GM18858 (cell line): ENCODE data around the gene HSPA6.
A peak's percentile ranks its signal among the peaks of the same experiment; 100 is the strongest.
"Not testable (repeated sequence)": the region's sequence is repeated elsewhere in the genome, so short reads cannot be mapped to it uniquely, and the experiment has no call there.

Experiments used
- ATAC-seq: cut with Tn5 transposase; IDR thresholded peaks from one replicate; pipeline ENCODE4 v1.9.1; 2021; ENCODE audit not compliant: unreplicated experiment

The HSPA6 gene

DNA sequence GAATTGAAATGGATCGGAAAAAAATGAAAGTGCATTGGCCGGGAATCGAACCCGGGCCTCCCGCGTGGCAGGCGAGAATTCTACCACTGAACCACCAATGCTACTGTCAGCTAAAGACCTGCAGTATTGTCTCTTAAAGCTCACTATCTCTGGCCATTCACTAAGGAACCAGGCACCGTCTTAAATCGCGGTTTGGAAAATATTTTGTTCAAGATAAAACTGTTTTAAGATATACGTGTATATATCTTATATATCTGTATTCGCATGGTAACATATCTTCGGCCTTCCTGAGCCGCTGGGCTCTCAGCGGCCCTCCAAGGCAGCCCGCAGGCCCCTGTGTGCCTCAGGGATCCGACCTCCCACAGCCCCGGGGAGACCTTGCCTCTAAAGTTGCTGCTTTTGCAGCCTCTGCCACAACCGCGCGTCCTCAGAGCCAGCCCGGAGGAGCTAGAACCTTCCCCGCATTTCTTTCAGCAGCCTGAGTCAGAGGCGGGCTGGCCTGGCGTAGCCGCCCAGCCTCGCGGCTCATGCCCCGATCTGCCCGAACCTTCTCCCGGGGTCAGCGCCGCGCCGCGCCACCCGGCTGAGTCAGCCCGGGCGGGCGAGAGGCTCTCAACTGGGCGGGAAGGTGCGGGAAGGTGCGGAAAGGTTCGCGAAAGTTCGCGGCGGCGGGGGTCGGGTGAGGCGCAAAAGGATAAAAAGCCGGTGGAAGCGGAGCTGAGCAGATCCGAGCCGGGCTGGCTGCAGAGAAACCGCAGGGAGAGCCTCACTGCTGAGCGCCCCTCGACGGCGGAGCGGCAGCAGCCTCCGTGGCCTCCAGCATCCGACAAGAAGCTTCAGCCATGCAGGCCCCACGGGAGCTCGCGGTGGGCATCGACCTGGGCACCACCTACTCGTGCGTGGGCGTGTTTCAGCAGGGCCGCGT, at the start of gene HSPA6:
TSS of gene HSPA6 (plus strand) at position 724 of the 925 bp plus-strand sequence. CDS start at position 843, 119 bp downstream.
- peak; percentile 43 for ATAC-seq

DNA sequence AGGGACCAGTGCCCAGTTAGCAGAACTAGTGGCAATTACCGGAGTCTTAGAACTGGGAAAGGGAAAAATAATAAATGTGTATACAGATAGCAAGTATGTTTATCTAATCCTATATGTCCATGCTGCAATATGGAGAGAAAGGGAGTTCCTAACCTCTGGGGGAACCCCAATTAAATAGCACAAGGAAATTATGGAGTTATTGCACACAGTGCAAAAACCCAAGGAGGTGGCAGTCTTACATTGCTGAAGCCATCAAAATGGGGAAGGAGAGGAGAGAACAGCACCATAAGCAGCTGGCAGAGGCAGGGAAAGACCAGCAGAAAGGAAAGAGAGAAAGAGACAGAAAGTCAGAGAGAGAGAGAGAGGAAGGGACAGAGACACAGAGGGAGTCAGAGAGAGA, 46.6 kb upstream of the HSPA6 start:
- ATAC-seq, result not testable (repeated sequence)

DNA sequence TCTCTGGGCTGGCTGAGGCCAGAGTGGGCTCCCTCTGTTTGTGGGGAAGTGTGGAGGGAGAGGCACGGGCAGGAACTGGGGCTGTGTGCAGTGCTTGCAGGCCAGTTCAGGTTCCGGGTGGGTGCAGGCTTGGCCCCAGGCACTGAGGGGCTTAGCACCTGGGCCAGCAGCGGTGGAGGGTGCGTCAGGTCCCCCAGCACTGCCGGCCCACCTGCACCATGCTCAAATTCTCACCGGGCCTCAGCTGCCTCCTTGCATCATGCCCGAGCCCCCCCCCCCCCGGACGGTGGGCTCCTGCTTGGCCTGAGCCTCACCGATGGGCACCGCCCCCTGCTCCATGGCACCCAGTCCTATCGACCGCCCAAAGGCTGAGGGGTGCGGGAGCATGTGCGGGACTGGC, 45.4 kb upstream of the HSPA6 start:
- no peak for ATAC-seq

DNA sequence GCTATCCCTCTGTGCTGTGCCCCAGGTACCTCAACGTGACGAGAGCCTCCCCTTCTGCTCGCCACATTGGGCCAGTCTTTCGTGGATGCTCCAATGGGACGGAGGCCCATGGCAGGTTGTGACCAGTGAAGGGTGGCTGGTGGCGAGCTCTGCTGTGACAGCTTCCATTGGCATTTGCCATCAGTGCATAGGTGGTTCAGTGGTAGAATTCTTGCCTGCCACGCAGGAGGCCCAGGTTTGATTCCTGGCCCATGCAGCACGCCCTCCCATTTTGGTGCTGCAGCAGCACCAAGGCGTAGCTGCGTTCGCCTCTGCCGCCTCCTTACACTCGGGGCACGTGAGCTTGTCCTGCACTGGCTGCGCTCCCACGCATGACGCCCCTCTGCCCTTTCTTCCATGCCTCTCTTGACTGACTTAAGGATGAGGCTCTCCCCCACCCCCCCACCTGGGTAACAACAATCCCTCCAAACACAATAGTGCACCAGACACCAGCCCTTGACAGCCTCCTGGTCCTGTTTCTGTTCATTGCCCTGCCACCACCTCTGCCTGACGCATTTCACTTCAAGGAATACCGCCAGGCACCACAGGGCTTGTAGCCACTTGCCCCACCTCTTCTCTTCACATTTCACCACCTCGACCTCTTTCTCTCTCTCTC, 43.8 kb upstream of the HSPA6 start:
- no peak for ATAC-seq

DNA sequence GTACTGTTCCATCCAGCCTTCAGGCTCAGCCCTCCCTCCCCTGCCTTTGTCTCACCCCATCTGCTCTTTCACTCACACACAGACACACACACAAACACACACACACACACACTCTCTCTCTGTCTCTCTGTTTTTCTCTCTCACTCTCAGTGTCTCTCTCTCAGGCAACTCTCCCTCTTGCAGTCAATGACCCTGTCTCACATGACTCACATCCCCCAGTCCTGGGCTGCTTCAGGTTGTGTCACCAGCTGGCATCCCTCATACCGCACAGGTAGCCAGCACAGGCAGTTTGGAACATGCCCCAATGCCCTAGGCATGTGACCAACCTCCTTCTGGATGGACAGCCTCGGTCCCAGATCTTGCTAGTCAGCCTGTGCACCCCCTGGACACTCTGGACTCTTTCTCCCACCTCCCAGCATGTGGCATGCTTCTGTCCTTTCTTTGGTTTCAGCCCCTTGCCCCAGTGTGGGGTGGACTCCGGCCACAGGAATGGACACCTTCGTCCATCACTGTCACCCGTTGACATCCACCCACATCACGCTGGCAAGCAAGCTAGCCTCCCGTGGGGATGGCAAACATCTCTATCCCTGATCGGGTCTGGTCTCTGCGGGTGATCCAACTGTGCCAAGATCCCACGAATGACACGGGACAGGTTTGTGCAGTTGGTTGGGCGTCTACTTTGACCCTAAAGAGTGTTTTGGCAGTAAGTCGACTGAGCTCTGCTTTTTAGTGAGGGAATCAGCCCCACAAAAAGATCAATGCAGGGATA, 42.5 kb upstream of the HSPA6 start:
- ATAC-seq, result no peak

DNA sequence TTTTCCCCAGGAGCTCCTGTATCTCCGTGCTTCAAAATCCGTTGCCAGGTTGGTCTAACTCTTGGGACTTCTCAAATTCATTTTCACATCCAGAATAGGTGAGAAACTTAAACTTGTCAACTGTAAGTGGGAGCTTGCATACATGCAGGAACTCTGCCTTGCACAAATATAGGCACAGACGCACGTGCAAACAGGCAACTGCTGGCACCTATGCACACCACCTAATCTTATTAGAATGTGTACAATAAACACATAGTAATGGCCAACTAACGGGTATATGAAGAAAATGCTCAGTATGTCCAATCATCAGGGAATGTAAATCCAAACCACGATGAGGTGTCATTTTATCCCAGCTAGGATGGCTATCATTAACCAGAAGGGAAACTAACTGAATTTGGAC, 41.7 kb upstream of the HSPA6 start:
- no peak for ATAC-seq

DNA sequence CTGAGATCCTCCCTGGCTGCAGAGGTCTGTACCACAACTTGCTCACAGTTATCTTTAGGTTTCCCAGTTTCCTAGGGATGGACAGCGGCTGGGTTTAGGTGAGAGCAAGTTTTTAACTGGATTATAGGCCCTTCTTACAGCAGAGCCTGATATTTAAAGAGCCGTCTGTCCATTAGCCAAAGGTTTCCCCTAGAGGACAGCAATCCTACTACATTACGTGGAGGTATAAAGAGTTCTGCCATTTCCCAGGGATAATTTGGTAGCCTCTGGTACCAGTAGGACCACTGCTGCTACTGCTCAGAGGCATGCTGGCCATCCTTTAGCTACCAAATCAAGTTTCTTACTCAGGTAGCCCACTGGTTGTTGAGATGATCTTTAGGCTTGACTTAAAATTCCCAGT, 41.0 kb upstream of the HSPA6 start:
- ATAC-seq, result no peak

DNA sequence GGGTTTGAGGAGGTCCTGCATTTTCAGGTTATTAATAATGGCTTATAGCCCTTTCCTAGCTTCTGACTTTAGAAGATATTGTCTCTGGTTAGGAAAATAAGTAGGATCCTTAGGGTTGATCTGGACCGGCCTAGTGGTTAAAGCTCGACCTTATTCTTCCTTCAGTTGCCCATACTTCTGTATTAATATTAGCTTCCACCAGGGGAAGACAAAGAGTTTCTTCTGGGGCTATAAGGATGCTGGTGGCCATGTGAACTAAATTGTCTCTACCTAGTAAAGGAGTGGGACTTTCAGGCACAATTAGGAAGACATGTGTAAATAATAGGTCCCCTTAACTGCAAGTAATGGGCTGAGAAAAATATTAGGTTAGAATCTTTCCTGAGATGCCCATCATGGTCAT, 39.7 kb upstream of the HSPA6 start:
- no peak for ATAC-seq

DNA sequence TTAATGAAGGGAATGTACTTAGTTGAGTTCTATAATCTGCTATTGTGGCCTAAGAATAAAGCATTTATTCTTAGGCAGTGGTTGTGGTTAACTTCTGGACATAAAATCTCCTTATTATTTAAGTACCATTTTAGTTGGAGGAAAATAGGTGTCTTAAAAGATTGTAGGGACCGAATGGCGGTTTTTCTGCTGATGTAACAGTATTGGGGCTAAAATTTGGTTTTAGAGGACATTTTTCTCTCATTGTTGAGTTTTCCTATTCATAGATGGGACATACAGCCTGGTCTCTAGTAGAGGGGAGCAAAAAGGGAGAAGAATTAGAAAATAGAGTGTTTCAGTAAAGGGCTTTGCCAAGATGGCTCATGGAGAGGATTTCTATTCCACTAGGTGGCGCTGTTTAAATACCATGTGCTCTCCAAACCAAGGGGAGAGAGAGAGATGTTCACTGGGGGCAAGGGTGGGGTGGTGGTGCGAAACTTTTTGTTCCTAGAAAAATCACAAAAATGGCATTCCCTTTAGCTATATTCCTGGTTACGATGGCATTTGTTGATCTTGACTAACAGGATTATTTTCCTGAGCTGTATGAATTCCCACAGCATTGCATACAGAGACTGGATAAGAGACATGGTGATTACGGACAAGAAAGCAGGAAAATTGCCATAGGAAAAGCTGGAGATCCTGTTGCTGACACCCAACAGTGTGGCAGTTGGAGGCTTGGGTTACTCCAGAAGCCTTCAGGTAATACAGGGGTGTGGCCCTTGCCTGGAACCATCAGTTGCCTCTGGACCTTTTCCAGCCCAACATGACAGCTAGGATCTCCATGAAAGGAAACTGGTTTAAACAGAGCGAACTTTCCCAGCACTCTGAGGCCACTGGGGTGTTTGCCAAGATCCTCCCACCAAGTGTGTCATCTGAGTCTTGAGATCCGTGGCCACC, 37.3 kb upstream of the HSPA6 start:
- no peak for ATAC-seq

DNA sequence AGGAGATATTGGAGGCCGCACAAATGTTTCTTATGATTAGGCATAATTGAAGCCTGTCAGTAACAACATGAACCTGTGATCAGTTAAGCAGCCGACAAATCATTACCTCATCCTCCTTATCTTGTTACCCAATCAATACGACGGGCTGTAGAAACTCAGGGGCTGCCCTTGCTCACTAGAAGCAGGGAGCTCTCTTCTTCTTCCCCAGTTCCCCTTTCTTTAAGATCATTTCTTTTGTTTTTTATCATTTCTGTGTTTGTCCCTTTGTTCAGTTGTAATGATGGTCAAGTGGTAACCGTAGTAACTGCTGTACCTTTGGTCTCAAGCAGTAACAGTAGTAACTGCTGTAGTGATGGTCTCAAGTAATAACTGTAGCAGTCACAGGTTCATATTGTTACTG, 32.9 kb upstream of the HSPA6 start:
- no peak for ATAC-seq

DNA sequence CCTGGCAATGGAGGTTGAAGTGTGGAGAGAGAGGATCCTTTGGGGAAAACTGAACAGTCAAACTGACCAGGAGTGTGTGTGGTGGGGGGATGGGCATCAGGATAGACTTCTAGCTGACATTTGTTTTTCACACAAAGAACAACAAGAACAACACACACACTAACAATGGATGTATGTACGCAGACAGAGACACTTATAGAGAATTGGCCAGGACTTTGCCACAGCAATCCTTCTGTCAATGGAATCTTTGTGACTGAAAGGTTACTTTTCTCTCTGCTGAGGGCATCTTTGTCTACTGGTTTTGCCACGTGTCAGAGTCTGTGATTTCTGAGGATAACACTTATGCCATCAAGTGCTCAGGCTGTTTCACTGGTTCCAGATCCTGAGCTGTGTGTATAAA, 31.5 kb upstream of the HSPA6 start:
- no peak for ATAC-seq

DNA sequence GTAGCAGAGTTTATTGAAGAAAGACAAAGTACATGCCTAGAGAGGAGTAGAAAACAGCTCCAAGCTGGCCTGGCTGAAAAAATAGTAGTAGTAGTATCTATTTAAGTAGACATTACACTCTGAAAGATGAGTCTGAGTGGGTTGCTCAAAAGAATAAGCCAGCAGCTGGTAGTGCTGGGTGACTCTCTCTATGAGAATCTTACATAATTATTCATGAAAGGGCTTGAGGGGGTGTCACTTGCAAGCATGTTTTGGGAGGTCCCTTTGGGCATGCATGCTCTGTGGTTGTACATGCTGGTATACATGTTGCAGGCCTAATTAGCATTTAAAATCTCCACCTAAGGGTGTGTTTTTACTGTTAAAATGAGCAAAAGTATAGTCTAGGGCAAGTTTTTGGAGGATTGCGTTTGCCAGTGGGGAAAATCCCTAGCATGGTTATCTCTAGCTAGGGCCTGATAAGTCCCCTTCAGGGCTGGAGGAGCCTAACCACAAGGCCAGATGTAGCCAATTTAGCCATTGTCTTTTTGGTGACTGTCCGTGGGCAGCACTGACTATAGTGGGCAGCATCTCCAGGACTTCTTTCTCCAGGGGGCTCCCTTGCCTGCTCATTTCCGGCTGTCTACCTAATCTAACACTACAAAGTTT, 30.1 kb upstream of the HSPA6 start:
- no peak for ATAC-seq

DNA sequence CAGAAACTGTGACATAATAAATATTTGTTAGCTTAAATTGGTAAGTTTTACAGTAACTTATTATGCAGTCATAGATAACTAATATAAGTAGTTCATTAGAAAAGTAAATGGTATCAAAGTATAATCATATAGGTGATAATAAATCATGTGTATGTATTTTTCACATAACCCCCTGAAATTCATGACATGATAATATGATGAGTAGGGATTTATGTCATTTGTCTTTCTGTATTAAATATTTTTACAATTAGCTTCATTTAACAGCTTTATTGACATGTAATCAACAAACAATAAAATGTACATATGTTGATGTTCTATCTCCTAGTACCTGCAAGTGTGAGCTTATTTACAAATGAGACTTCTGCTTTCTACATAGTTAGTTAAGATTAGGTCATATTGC, 28.9 kb upstream of the HSPA6 start:
- no peak for ATAC-seq

DNA sequence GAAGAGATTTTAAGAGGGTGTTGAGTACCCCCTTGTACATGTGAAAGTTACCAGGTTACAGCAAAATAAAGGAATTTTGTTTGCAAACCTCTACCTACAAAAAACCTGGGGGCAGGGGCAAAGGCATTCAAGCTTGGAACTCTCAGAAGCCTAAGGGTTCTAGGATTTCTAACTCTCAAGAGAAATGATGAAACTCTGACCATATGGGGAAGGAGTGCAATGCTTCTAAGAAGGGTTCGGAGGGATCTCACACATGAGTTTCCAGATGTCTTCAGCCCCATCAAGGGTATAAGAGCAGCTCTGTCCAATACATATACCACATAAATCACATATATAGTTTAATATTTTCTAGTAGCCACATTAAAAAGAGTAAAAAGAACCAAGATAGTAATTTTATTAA, 26.4 kb upstream of the HSPA6 start:
- no peak for ATAC-seq

DNA sequence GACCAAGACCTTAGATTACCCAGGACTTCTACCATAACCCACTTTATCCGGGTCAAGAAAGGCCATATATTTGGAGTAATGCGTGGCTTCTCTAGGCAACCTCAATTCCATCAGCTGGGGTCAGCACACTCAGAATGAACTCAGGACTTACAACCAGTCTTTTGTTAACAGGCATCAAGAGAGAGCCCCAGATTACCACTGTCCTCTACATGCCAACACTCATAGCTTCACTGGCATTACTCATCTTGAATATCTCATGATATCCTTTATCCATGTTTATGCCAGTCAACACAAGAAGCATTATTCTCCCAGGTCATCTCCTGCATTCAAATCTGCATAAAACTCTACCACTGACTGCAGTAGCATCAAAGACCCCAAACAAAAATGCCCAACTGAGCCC, 25.7 kb upstream of the HSPA6 start:
- no peak for ATAC-seq

DNA sequence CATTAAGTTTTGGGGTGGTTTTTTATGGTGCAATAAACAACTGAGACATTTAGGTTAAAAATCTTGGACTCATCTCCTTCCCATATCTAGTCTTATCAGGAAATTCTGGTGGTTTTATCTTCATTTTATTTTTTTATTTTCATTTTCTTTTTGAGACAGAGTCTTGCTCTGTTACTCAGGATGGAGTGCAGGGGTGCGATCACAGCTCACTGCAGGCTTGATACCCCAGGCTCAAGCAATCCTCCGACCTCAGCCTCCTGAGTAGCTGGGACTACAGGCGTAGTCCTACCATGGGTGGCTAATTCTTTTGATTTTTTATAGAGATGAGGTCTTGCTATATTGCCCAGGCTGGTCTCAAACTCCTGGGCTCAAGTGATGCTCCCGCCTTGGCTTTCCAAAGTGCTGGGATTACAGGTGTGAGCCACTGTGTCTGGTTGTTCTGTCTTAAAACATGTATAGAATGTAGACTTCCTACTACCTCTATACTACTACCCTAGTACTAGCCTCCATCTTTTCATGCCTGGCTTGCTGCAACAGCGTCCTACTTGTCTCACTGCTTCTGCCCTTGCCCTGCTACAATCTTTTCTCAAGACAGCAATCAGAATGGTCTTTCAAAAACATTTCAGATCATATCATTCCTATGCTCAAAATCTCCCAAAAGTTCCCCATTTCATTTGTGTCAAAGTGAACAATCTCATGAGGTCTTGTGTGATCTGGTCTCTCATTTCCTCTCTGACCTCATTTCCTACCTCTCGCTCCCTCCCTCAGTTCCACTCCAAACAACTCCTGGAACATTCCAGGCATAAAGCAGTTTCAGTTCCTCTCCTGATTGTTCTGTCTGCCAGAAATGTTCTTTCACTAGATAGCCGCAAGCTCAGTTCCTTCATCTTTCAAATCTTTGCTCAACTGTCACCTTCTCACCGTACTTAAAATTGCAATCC, 25.0 kb upstream of the HSPA6 start:
- ATAC-seq, result no peak

DNA sequence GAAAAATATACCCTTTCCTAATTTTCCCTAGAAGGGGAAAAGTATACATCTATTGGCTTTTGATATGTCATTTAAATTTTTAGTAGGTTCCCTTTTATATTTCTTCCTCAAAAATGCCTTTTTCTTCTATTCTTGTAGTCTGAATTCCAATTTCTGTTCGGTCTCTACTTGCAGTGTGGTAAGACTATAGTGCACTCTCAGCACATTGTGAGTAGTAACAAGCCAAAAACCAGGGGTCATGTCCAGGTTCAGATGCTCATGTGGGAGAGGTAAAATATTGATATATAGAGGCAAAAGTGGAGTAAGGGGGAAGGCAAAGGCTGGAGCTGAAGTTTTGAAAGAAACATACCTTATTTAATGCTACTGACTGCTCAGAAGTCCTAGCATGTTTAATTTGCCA, 23.1 kb upstream of the HSPA6 start:
- no peak for ATAC-seq

DNA sequence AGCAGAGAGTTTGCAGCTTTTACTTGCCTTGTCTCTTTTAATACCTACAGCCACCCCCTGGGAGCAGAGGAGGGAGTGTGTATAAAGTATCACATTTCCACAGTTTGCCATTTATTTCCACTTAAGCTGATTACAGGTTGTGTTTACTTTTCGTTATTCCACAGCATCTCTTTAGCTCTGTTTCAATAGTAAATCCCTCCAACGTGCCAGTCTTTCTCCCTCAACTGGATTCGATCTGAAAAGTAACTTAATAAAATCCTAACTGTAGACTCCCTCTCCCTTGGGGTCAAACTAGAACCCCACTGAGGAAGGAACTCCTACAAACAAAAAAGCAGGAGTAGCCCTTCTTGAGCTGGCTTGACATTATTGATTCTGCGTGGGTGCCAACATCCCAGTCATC, 22.2 kb upstream of the HSPA6 start:
- no peak for ATAC-seq
